ENCODE data around the gene KRTAP5-8.
"Not testable (repeated sequence)": the region's sequence is repeated elsewhere in the genome, so short reads cannot be mapped to it uniquely, and the experiment has no call there.

The KRTAP5-8 gene

GRCh38 chr11:71556018-71556417, 18.2 kb downstream of the KRTAP5-8 start:
- Histone ChIP-seq H3K27me3 (ENCODE audit: control insufficient read depth, insufficient read depth, low read length) (peaks cover 4% of the 10 kb centered on the region), H3K27ac (ENCODE audit: low read depth, low read length) (no peak overlapping the region), H3K4me1 (ENCODE audit: control insufficient read depth, insufficient read depth, low read length) (no peaks in the 10 kb centered on the region), H3K9ac (ENCODE audit: low read length) (no peak overlapping the region), H3K36me3 (ENCODE audit: control insufficient read depth, insufficient read depth, low read length) (no peaks in the 10 kb centered on the region), H3K4me3 (ENCODE audit: low read length) (no peak overlapping the region)

- no peaks in the 10 kb centered on the region for H3K36me3 ChIP-seq (ENCODE audit: control insufficient read depth, insufficient read depth, low read length)
- no peak overlapping the region for H3K4me3 ChIP-seq (ENCODE audit: low read length)
- no peak overlapping the region for H3K27ac ChIP-seq (ENCODE audit: low read depth, low read length)
- no peaks in the 10 kb centered on the region for H3K4me1 ChIP-seq (ENCODE audit: control insufficient read depth, insufficient read depth, low read length)
- H3K9ac ChIP-seq (ENCODE audit: low read length), result no peak overlapping the region
- peaks cover 4% of the 10 kb centered on the region for H3K27me3 ChIP-seq (ENCODE audit: control insufficient read depth, insufficient read depth, low read length)
Observed at GRCh38 chr11:71557257-71557656, 19.4 kb downstream of the KRTAP5-8 start.

GRCh38 chr11:71558996-71559395, 21.2 kb downstream of the KRTAP5-8 start:
- Histone ChIP-seq H3K27me3 (ENCODE audit: control insufficient read depth, insufficient read depth, low read length) (peaks cover 4% of the 10 kb centered on the region), H3K36me3 (ENCODE audit: control insufficient read depth, insufficient read depth, low read length) (no peaks in the 10 kb centered on the region), H3K4me3 (ENCODE audit: low read length) (no peak overlapping the region), H3K4me1 (ENCODE audit: control insufficient read depth, insufficient read depth, low read length) (no peaks in the 10 kb centered on the region), H3K9ac (ENCODE audit: low read length) (no peak overlapping the region), H3K27ac (ENCODE audit: low read depth, low read length) (no peak overlapping the region)

GRCh38 chr11:71562120-71562519, 24.3 kb downstream of the KRTAP5-8 start:
- Histone ChIP-seq H3K27me3 (ENCODE audit: control insufficient read depth, insufficient read depth, low read length) (no peaks in the 10 kb centered on the region), H3K36me3 (ENCODE audit: control insufficient read depth, insufficient read depth, low read length) (no peaks in the 10 kb centered on the region), H3K9ac (ENCODE audit: low read length) (no peak overlapping the region), H3K4me1 (ENCODE audit: control insufficient read depth, insufficient read depth, low read length) (no peaks in the 10 kb centered on the region), H3K4me3 (ENCODE audit: low read length) (no peak overlapping the region), H3K27ac (ENCODE audit: low read depth, low read length) (no peak overlapping the region)

GRCh38 chr11:71563406-71563805, 25.6 kb downstream of the KRTAP5-8 start:
- no peaks in the 10 kb centered on the region for H3K4me1 ChIP-seq (ENCODE audit: control insufficient read depth, insufficient read depth, low read length)

DNA sequence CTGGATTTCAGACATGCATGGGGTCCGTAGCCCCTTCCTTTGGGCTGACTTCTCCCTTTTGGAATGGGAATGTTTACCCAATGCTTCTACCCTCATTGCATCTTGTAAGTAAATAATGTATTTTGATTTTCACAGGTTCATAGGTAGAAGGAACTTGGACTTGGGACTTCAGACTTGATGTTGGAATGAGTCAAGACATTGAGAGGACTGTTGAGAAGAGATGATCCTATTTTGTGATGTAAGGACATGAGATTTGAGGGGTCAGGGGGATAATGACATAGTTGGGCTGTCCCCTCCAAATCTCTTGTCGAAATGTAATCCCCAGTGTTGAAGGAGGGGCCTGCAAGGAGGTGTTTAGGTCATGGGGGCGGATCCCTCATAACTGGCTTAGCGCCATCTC, 26.6 kb downstream of the KRTAP5-8 start:
- Histone ChIP-seq H3K27ac (ENCODE audit: low read depth, low read length) (no peak overlapping the region), H3K4me3 (ENCODE audit: low read length) (no peak overlapping the region), H3K36me3 (ENCODE audit: control insufficient read depth, insufficient read depth, low read length) (no peaks in the 10 kb centered on the region), H3K4me1 (ENCODE audit: control insufficient read depth, insufficient read depth, low read length) (no peaks in the 10 kb centered on the region), H3K9ac (ENCODE audit: low read length) (no peak overlapping the region), H3K27me3 (ENCODE audit: control insufficient read depth, insufficient read depth, low read length) (no peaks in the 10 kb centered on the region)

More at GRCh38 chr11:71563406-71563805, 25.6 kb downstream of the KRTAP5-8 start:
- no peaks in the 10 kb centered on the region for H3K36me3 ChIP-seq (ENCODE audit: control insufficient read depth, insufficient read depth, low read length)
- no peak overlapping the region for H3K27ac ChIP-seq (ENCODE audit: low read depth, low read length)
- H3K9ac ChIP-seq (ENCODE audit: low read length), result no peak overlapping the region
- H3K27me3 ChIP-seq (ENCODE audit: control insufficient read depth, insufficient read depth, low read length), result no peaks in the 10 kb centered on the region
- H3K4me3 ChIP-seq (ENCODE audit: low read length), result no peak overlapping the region

GRCh38 chr11:71565263-71565662, 27.4 kb downstream of the KRTAP5-8 start, which contains the start of gene KRTAP5-10:
Gene KRTAP5-10, plus strand, starts transcription at chr11:71565563. Its CDS starts 25 bp downstream, at chr11:71565588.
- no peaks in the 10 kb centered on the region for H3K36me3 ChIP-seq (ENCODE audit: control insufficient read depth, insufficient read depth, low read length)
- H3K27ac ChIP-seq (ENCODE audit: low read depth, low read length), result no peak within 1 kb of the TSS
- no peak within 1 kb of the TSS for H3K9ac ChIP-seq (ENCODE audit: low read length)
- no peak within 1 kb of the TSS for H3K4me3 ChIP-seq (ENCODE audit: low read length)
- H3K4me1 ChIP-seq (ENCODE audit: control insufficient read depth, insufficient read depth, low read length), result no peaks in the 10 kb centered on the region
- H3K27me3 ChIP-seq (ENCODE audit: control insufficient read depth, insufficient read depth, low read length), result no peaks in the 10 kb centered on the region

GRCh38 chr11:71566081-71566620, 28.3 kb downstream of the KRTAP5-8 start:
- H3K9ac ChIP-seq (ENCODE audit: low read length), result no peak overlapping the region
- H3K4me3 ChIP-seq (ENCODE audit: low read length), result no peak overlapping the region
- H3K4me1 ChIP-seq (ENCODE audit: control insufficient read depth, insufficient read depth, low read length), result no peaks in the 10 kb centered on the region
- H3K27ac ChIP-seq (ENCODE audit: low read depth, low read length), result no peak overlapping the region
- H3K36me3 ChIP-seq (ENCODE audit: control insufficient read depth, insufficient read depth, low read length), result no peaks in the 10 kb centered on the region
- H3K27me3 ChIP-seq (ENCODE audit: control insufficient read depth, insufficient read depth, low read length), result no peaks in the 10 kb centered on the region

GRCh38 chr11:71566626-71567599, 29.1 kb downstream of the KRTAP5-8 start:
- H3K4me1 ChIP-seq (ENCODE audit: control insufficient read depth, insufficient read depth, low read length); H3K9ac ChIP-seq (ENCODE audit: low read length); H3K36me3 ChIP-seq (ENCODE audit: control insufficient read depth, insufficient read depth, low read length); H3K27me3 ChIP-seq (ENCODE audit: control insufficient read depth, insufficient read depth, low read length); H3K4me3 ChIP-seq (ENCODE audit: low read length); H3K27ac ChIP-seq (ENCODE audit: low read depth, low read length): not testable (repeated sequence)

- not testable (repeated sequence) for H3K4me3 ChIP-seq (ENCODE audit: low read length); H3K27ac ChIP-seq (ENCODE audit: low read depth, low read length); H3K36me3 ChIP-seq (ENCODE audit: control insufficient read depth, insufficient read depth, low read length); H3K9ac ChIP-seq (ENCODE audit: low read length); H3K4me1 ChIP-seq (ENCODE audit: control insufficient read depth, insufficient read depth, low read length); H3K27me3 ChIP-seq (ENCODE audit: control insufficient read depth, insufficient read depth, low read length)
Observed at GRCh38 chr11:71567633-71568032, 29.8 kb downstream of the KRTAP5-8 start.

DNA sequence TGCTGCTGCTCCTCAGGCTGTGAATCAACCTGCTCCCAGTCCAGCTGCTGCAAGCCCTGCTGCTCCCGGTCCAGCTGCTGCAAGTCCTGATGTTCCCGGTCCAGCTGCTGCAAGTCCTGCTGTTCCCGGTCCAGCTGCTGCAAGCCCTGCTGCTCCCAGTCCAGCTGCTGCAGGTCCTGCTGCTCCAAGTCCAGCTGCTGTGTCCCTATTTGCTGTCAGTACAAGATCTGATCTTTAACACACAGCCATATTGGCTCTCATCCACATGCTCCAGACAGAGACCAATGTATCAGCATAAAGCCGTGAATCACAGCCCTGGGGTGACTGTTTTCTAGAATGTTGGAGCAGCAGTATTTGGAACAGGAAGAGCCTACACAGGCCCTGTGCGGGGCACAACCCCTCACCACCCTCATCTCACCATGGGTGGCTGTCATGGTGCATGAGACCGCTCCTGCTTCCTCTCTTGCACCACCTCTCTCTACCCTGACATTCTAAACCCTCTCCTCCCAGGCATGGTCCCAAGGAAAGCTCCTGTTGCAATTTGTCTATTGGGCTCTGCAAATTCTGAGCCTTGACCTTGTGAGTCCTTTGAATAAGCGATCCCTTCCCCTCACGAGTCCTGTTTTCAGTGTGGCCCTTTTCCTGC, 31.0 kb downstream of the KRTAP5-8 start:
- Histone ChIP-seq H3K27ac (ENCODE audit: low read depth, low read length) (no peak overlapping the region), H3K36me3 (ENCODE audit: control insufficient read depth, insufficient read depth, low read length) (no peaks in the 10 kb centered on the region), H3K4me1 (ENCODE audit: control insufficient read depth, insufficient read depth, low read length) (no peaks in the 10 kb centered on the region), H3K9ac (ENCODE audit: low read length) (no peak overlapping the region), H3K27me3 (ENCODE audit: control insufficient read depth, insufficient read depth, low read length) (no peaks in the 10 kb centered on the region), H3K4me3 (ENCODE audit: low read length) (no peak overlapping the region)

- not testable (repeated sequence) for H3K4me1 ChIP-seq (ENCODE audit: control insufficient read depth, insufficient read depth, low read length); H3K27me3 ChIP-seq (ENCODE audit: control insufficient read depth, insufficient read depth, low read length); H3K4me3 ChIP-seq (ENCODE audit: low read length); H3K9ac ChIP-seq (ENCODE audit: low read length); H3K36me3 ChIP-seq (ENCODE audit: control insufficient read depth, insufficient read depth, low read length); H3K27ac ChIP-seq (ENCODE audit: low read depth, low read length)
Observed at GRCh38 chr11:71571101-71571850, 33.5 kb downstream of the KRTAP5-8 start.

Data from rectal smooth muscle tissue (tissue), 1 donor.